Measurements from ENCODE around the gene PRDX1.
"Not testable (repeated sequence)": the region's sequence is repeated elsewhere in the genome, so short reads cannot be mapped to it uniquely, and the experiment has no call there.

PRDX1 gene

GRCh38 chr1:45477646-45478045 lies 44.0 kb downstream of the PRDX1 start:
- TF ChIP-seq MYC (IDR thresholded peaks at IDR 0.05; ENCODE audit: low read depth, low read length), result no peak
- TF ChIP-seq, protein P1, sequence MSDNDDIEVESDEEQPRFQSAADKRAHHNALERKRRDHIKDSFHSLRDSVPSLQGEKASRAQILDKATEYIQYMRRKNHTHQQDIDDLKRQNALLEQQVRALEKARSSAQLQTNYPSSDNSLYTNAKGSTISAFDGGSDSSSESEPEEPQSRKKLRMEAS (IDR thresholded peaks at IDR 0.05; ENCODE audit: low read depth, low read length), result no peak
- no peak for TF ChIP-seq POLR2A (IDR thresholded peaks at IDR 0.05; ENCODE audit: extremely low read depth, insufficient read length)
- TF ChIP-seq, protein P2, sequence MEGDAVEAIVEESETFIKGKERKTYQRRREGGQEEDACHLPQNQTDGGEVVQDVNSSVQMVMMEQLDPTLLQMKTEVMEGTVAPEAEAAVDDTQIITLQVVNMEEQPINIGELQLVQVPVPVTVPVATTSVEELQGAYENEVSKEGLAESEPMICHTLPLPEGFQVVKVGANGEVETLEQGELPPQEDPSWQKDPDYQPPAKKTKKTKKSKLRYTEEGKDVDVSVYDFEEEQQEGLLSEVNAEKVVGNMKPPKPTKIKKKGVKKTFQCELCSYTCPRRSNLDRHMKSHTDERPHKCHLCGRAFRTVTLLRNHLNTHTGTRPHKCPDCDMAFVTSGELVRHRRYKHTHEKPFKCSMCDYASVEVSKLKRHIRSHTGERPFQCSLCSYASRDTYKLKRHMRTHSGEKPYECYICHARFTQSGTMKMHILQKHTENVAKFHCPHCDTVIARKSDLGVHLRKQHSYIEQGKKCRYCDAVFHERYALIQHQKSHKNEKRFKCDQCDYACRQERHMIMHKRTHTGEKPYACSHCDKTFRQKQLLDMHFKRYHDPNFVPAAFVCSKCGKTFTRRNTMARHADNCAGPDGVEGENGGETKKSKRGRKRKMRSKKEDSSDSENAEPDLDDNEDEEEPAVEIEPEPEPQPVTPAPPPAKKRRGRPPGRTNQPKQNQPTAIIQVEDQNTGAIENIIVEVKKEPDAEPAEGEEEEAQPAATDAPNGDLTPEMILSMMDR (IDR thresholded peaks at IDR 0.05; ENCODE audit: low read depth, low read length), result no peak
- no peak overlapping the region for H3K4me3 ChIP-seq (ENCODE audit: low read depth, low read length)
- no peak for DNase-seq (ENCODE audit: low read depth)

DNA sequence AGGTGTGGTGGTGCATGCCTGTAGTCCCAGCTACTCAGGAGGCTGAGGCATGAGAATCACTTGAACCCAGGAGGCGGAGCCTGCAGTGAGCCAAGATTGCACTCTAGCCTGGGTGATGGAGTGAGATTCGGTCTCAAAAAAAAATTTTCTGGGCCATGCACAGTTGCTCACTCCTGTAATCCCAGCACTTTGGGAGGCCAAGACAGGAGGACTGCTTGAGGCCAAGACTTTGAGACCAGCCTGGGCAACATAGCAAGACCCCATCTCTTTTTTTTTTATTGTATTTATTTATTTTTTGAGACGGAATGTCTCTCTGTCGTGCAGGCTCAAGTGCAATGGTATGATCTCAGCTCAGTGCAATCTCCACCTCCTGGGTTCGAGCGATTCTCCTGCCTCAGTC lies 47.5 kb downstream of the PRDX1 start:
- H3K4me3 ChIP-seq (ENCODE audit: low read depth, low read length); DNase-seq (ENCODE audit: low read depth): not testable (repeated sequence)

- TF ChIP-seq, protein P2 (IDR thresholded peaks at IDR 0.05; ENCODE audit: low read depth, low read length), result no peak
- TF ChIP-seq POLR2A (IDR thresholded peaks at IDR 0.05; ENCODE audit: extremely low read depth, insufficient read length) (no peak), MYC (IDR thresholded peaks at IDR 0.05; ENCODE audit: low read depth, low read length) (no peak)
- TF ChIP-seq, protein P1 (IDR thresholded peaks at IDR 0.05; ENCODE audit: low read depth, low read length), result no peak
- H3K4me3 ChIP-seq (ENCODE audit: low read depth, low read length), result no peak overlapping the region
- no peak for DNase-seq (ENCODE audit: low read depth)
These were observed 48.4 kb downstream of the PRDX1 start for GRCh38 chr1:45473302-45473701.

DNA sequence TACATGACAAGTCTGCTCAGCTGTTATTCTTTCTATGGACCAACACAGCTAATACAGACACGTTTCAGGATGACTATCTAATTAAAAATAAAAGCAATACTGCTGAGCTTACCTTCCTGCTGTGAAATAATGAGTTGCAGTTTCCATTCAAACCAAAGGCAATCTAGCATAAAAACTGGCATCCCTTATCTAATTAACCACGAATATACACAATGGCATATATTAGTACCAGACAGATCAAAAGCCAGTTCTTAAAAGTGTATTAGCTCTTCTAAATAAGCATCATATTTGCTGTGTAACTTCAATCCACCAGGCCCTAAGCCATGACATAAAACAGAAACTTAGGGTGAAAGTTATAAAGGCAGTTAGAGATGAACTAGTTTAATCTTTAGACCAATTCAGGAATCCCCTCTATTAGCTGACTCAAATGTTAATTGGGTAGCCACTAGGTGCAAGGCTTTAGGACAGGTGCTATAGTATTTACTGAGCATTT lies 51.3 kb downstream of the PRDX1 start:
- DNase-seq (ENCODE audit: low read depth), result no peak
- TF ChIP-seq, protein P1 (IDR thresholded peaks at IDR 0.05; ENCODE audit: low read depth, low read length), result no peak
- TF ChIP-seq MYC (IDR thresholded peaks at IDR 0.05; ENCODE audit: low read depth, low read length), result no peak
- no peak for TF ChIP-seq POLR2A (IDR thresholded peaks at IDR 0.05; ENCODE audit: extremely low read depth, insufficient read length)
- TF ChIP-seq, protein P2 (IDR thresholded peaks at IDR 0.05; ENCODE audit: low read depth, low read length), result no peak
- no peak overlapping the region for H3K4me3 ChIP-seq (ENCODE audit: low read depth, low read length)

GRCh38 chr1:45467353-45467752 lies 54.3 kb downstream of the PRDX1 start:
- not testable (repeated sequence) for H3K4me3 ChIP-seq (ENCODE audit: low read depth, low read length); DNase-seq (ENCODE audit: low read depth)

DNA sequence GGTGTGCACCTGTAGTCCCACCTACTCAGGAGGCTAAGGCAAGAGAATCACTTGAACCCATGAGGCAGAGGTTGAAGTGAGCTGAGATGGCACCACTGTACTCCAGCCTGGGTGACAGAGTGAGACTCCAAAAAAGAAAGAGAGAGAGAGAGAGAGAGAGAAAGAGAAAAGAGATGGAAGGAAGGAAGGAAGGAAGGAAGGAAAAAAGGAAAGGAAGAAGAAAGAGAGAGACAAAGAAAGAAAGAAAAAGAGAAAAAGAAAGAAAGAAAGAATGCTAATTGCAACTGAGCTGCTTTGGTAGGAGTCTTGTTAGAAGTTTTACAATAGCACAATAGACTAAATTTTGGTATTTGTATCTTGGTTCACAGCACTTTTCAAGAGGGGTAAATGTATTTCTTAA lies 56.4 kb downstream of the PRDX1 start:
- TF ChIP-seq, protein P1 (IDR thresholded peaks at IDR 0.05; ENCODE audit: low read depth, low read length), result no peak
- no peak for TF ChIP-seq MYC (IDR thresholded peaks at IDR 0.05; ENCODE audit: low read depth, low read length)
- TF ChIP-seq, protein P2 (IDR thresholded peaks at IDR 0.05; ENCODE audit: low read depth, low read length), result no peak
- TF ChIP-seq POLR2A (IDR thresholded peaks at IDR 0.05; ENCODE audit: extremely low read depth, insufficient read length), result no peak
- no peak overlapping the region for H3K4me3 ChIP-seq (ENCODE audit: low read depth, low read length)
- no peak for DNase-seq (ENCODE audit: low read depth)
